ENCODE measurements around the gene ST8SIA2.

Gene ST8SIA2

GRCh38 chr15:92400980-92401787 is 7.5 kb downstream of the ST8SIA2 start:
- no peak for TF ChIP-seq TAF1 (IDR thresholded peaks at IDR 0.05; ENCODE audit: borderline replicate concordance, insufficient read depth, low read length)
- TF ChIP-seq REST (IDR thresholded peaks at IDR 0.05; ENCODE audit: insufficient read depth in 1 of 2, low read depth in 2 of 2, low read length in 2 of 2) = no peak
- TF ChIP-seq FOXP2 (optimal IDR thresholded peaks at IDR 0.05; ENCODE audit: borderline replicate concordance, extremely low read depth, extremely low read length, insufficient read depth) = no peak
- no peak for TF ChIP-seq SIN3A (IDR thresholded peaks at IDR 0.05; ENCODE audit: borderline replicate concordance, insufficient read depth, low read length)
- TF ChIP-seq POLR2AphosphoS5 (IDR thresholded peaks at IDR 0.05; ENCODE audit: low read depth, low read length) = no peak

- no peak for TF ChIP-seq POLR2AphosphoS5 (IDR thresholded peaks at IDR 0.05; ENCODE audit: low read depth, low read length)
- no peak for TF ChIP-seq FOXP2 (optimal IDR thresholded peaks at IDR 0.05; ENCODE audit: borderline replicate concordance, extremely low read depth, extremely low read length, insufficient read depth)
- TF ChIP-seq REST (IDR thresholded peaks at IDR 0.05; ENCODE audit: insufficient read depth in 1 of 2, low read depth in 2 of 2, low read length in 2 of 2) = no peak
- TF ChIP-seq TAF1 (IDR thresholded peaks at IDR 0.05; ENCODE audit: borderline replicate concordance, insufficient read depth, low read length) = no peak
- TF ChIP-seq SIN3A (IDR thresholded peaks at IDR 0.05; ENCODE audit: borderline replicate concordance, insufficient read depth, low read length) = no peak
Measured at GRCh38 chr15:92402751-92403150, 9.1 kb downstream of the ST8SIA2 start.

GRCh38 chr15:92405942-92406341 is 12.3 kb downstream of the ST8SIA2 start:
- no peak for TF ChIP-seq POLR2AphosphoS5 (IDR thresholded peaks at IDR 0.05; ENCODE audit: low read depth, low read length)
- no peak for TF ChIP-seq TAF1 (IDR thresholded peaks at IDR 0.05; ENCODE audit: borderline replicate concordance, insufficient read depth, low read length)
- no peak for TF ChIP-seq SIN3A (IDR thresholded peaks at IDR 0.05; ENCODE audit: borderline replicate concordance, insufficient read depth, low read length)
- no peak for TF ChIP-seq FOXP2 (optimal IDR thresholded peaks at IDR 0.05; ENCODE audit: borderline replicate concordance, extremely low read depth, extremely low read length, insufficient read depth)
- no peak for TF ChIP-seq REST (IDR thresholded peaks at IDR 0.05; ENCODE audit: insufficient read depth in 1 of 2, low read depth in 2 of 2, low read length in 2 of 2)

GRCh38 chr15:92407321-92407720 is 13.6 kb downstream of the ST8SIA2 start:
- TF ChIP-seq TAF1 (IDR thresholded peaks at IDR 0.05; ENCODE audit: borderline replicate concordance, insufficient read depth, low read length) (no peak), REST (IDR thresholded peaks at IDR 0.05; ENCODE audit: insufficient read depth in 1 of 2, low read depth in 2 of 2, low read length in 2 of 2) (no peak), FOXP2 (optimal IDR thresholded peaks at IDR 0.05; ENCODE audit: borderline replicate concordance, extremely low read depth, extremely low read length, insufficient read depth) (no peak), SIN3A (IDR thresholded peaks at IDR 0.05; ENCODE audit: borderline replicate concordance, insufficient read depth, low read length) (no peak), POLR2AphosphoS5 (IDR thresholded peaks at IDR 0.05; ENCODE audit: low read depth, low read length) (no peak)
